HEK293 (cell line): ENCODE data around the gene RBM20.

ENCODE experiments used
- CTCF ChIA-PET: fragments of 350-600 bp; formaldehyde crosslinking; extraction: SDS; loops from one replicate; lab custom pipeline; 2021; ENCODE audit warnings: antibody characterized with exemption; lab: Yijun Ruan, JAX
- POLR2A ChIA-PET: fragments of 300-600 bp; formaldehyde crosslinking; extraction: SDS; loops from one replicate; lab custom pipeline; 2020; ENCODE audit warnings: antibody characterized with exemption, inconsistent platforms; lab: Yijun Ruan, JAX
- H3K27ac ChIP-seq: fragments of 200-500 bp; sonication (Bioruptor generic); 2 replicates; pipeline ENCODE4 v1.5.1; 2014; ENCODE audit warnings: low read depth, low read length, control low read depth, inconsistent platforms; ENCODE audit errors: extremely low read depth
- H3K36me3 ChIP-seq, 2 experiments: fragments of 200-500 bp in 1 of 2; sonication (Bioruptor generic) in 1 of 2; 1 replicate in 1 of 2; 2 replicates in 1 of 2; pipeline ENCODE4 v1.5.1; 2014 to 2017; ENCODE audit warnings: inconsistent platforms in 2 of 2, low read length in 2 of 2; ENCODE audit not compliant: control insufficient read depth in 2 of 2, insufficient read depth in 1 of 2
- H3K4me1 ChIP-seq: fragments of 200-500 bp; sonication (Bioruptor generic); 2 replicates; pipeline ENCODE4 v1.5.1; 2014; ENCODE audit warnings: mild to moderate bottlenecking, low read length, inconsistent platforms; ENCODE audit not compliant: control insufficient read depth, insufficient read depth
- H3K4me3 ChIP-seq: 2 replicates; pipeline ENCODE4 v1.5.1; 2011; ENCODE audit warnings: low read depth, mild to moderate bottlenecking, control low read depth, low read length, moderate library complexity
- H3K9me3 ChIP-seq: fragments of 200-500 bp; sonication (Bioruptor generic); 2 replicates; pipeline ENCODE4 v1.5.1; 2014; ENCODE audit warnings: low read depth, low read length, inconsistent platforms; ENCODE audit not compliant: control insufficient read depth, insufficient read depth
- BCL6B ChIP-seq: fragments of 450-650 bp; formaldehyde crosslinking; IDR thresholded peaks from 2 replicates; pipeline ENCODE4 v1.5.1; 2017; ENCODE audit warnings: missing biosample characterization, missing genetic modification characterization
- CTCF ChIP-seq: fragments of 450-650 bp; formaldehyde crosslinking; IDR thresholded peaks from 2 replicates; pipeline ENCODE4 v1.5.1; 2016; ENCODE audit warnings: missing biosample characterization, missing genetic modification characterization
- FEZF1 ChIP-seq: fragments of 450-650 bp; formaldehyde crosslinking; IDR thresholded peaks from 2 replicates; pipeline ENCODE4 v1.5.1; 2016; ENCODE audit warnings: missing biosample characterization, missing genetic modification characterization
- KLF16 ChIP-seq: fragments of 450-650 bp; formaldehyde crosslinking; IDR thresholded peaks from 2 replicates; pipeline ENCODE4 v1.5.1; 2017; ENCODE audit warnings: missing biosample characterization, missing genetic modification characterization
- KLF17 ChIP-seq: fragments of 450-650 bp; formaldehyde crosslinking; IDR thresholded peaks from 2 replicates; pipeline ENCODE4 v1.5.1; 2016; ENCODE audit warnings: missing biosample characterization, missing genetic modification characterization
- KLF8 ChIP-seq: fragments of 450-650 bp; formaldehyde crosslinking; IDR thresholded peaks from 2 replicates; pipeline ENCODE4 v1.5.1; 2016; ENCODE audit warnings: missing biosample characterization, missing genetic modification characterization
- RBAK ChIP-seq: fragments of 450-650 bp; formaldehyde crosslinking; IDR thresholded peaks from 2 replicates; pipeline ENCODE4 v1.5.1; 2016; ENCODE audit warnings: missing biosample characterization, missing genetic modification characterization
- SCRT2 ChIP-seq: fragments of 450-650 bp; formaldehyde crosslinking; IDR thresholded peaks from 2 replicates; pipeline ENCODE4 v1.5.1; 2016; ENCODE audit warnings: missing biosample characterization, missing genetic modification characterization
- SP3 ChIP-seq: fragments of 450-650 bp; formaldehyde crosslinking; IDR thresholded peaks from 2 replicates; pipeline ENCODE4 v1.5.1; 2016; ENCODE audit warnings: missing biosample characterization, missing genetic modification characterization
- ZNF132 ChIP-seq: fragments of 450-650 bp; formaldehyde crosslinking; IDR thresholded peaks from 2 replicates; pipeline ENCODE4 v1.5.1; 2017; ENCODE audit warnings: missing biosample characterization, missing genetic modification characterization, borderline replicate concordance
- ZNF138 ChIP-seq: fragments of 450-650 bp; formaldehyde crosslinking; IDR thresholded peaks from 2 replicates; pipeline ENCODE4 v1.5.1; 2016; ENCODE audit warnings: missing biosample characterization, missing genetic modification characterization, borderline replicate concordance
- ZNF148 ChIP-seq: fragments of 450-650 bp; formaldehyde crosslinking; IDR thresholded peaks from 2 replicates; pipeline ENCODE4 v1.5.0; 2017; ENCODE audit warnings: missing biosample characterization, missing genetic modification characterization, borderline replicate concordance
- ZNF223 ChIP-seq: fragments of 450-650 bp; formaldehyde crosslinking; IDR thresholded peaks from 2 replicates; pipeline ENCODE4 v1.5.1; 2016; ENCODE audit warnings: missing biosample characterization, missing genetic modification characterization
- ZNF239 ChIP-seq: fragments of 450-650 bp; formaldehyde crosslinking; IDR thresholded peaks from 2 replicates; pipeline ENCODE4 v1.5.1; 2016; ENCODE audit warnings: missing biosample characterization, missing genetic modification characterization
- ZNF324 ChIP-seq: fragments of 450-650 bp; formaldehyde crosslinking; IDR thresholded peaks from 2 replicates; pipeline ENCODE4 v1.5.1; 2016; ENCODE audit warnings: missing biosample characterization, missing genetic modification characterization
- ZNF362 ChIP-seq: fragments of 450-650 bp; formaldehyde crosslinking; IDR thresholded peaks from 2 replicates; pipeline ENCODE4 v1.5.1; 2016; ENCODE audit warnings: missing biosample characterization, missing genetic modification characterization
- ZNF366 ChIP-seq: fragments of 450-650 bp; formaldehyde crosslinking; conservative IDR thresholded peaks from 2 replicates; pipeline ENCODE4 v1.5.1; 2016; ENCODE audit warnings: missing biosample characterization, missing genetic modification characterization
- ZNF449 ChIP-seq: fragments of 450-650 bp; formaldehyde crosslinking; IDR thresholded peaks from 2 replicates; pipeline ENCODE4 v1.5.1; 2017; ENCODE audit warnings: missing biosample characterization, mild to moderate bottlenecking, missing genetic modification characterization, moderate library complexity
- ZNF513 ChIP-seq: fragments of 450-650 bp; IDR thresholded peaks from 2 replicates; pipeline ENCODE4 v1.5.1; 2018; ENCODE audit warnings: missing biosample characterization, missing genetic modification characterization
- ZNF529 ChIP-seq: fragments of 450-650 bp; formaldehyde crosslinking; IDR thresholded peaks from 2 replicates; pipeline ENCODE4 v1.5.1; 2017; ENCODE audit warnings: missing genetic modification characterization, missing biosample characterization; ENCODE audit not compliant: insufficient replicate concordance
- ZNF530 ChIP-seq: fragments of 450-650 bp; formaldehyde crosslinking; IDR thresholded peaks from 2 replicates; pipeline ENCODE4 v1.5.1; 2016; ENCODE audit warnings: low read depth, missing biosample characterization, missing genetic modification characterization
- ZNF555 ChIP-seq: fragments of 450-650 bp; formaldehyde crosslinking; conservative IDR thresholded peaks from 2 replicates; pipeline ENCODE4 v1.5.1; 2017; ENCODE audit warnings: missing biosample characterization, mild to moderate bottlenecking, missing genetic modification characterization, inconsistent platforms
- ZNF639 ChIP-seq: fragments of 450-650 bp; formaldehyde crosslinking; IDR thresholded peaks from 2 replicates; pipeline ENCODE4 v1.5.1; 2016; ENCODE audit warnings: missing biosample characterization, missing genetic modification characterization
- ZNF707 ChIP-seq: fragments of 450-650 bp; formaldehyde crosslinking; IDR thresholded peaks from 2 replicates; pipeline ENCODE4 v1.5.1; 2016; ENCODE audit warnings: missing biosample characterization, missing genetic modification characterization
- ZNF777 ChIP-seq: fragments of 450-650 bp; formaldehyde crosslinking; IDR thresholded peaks from 2 replicates; pipeline ENCODE4 v1.5.1; 2017; ENCODE audit warnings: missing biosample characterization, missing genetic modification characterization, borderline replicate concordance

RBM20 gene

GRCh38 chr10:110610308-110610774 is 33.8 kb upstream of the RBM20 start:
- Histone ChIP-seq H3K4me1 (peaks cover 18% of the 10 kb centered on the region), H3K4me3 (no peak overlapping the region), H3K9me3 (no peaks in the 10 kb centered on the region), H3K27ac (no peak overlapping the region), H3K36me3 (peaks cover 8 to 14% of the 10 kb centered on the region in 2 experiments)
- CTCF ChIA-PET, result interaction anchor here (0.6 to 3.0 kb wide), 42 partner anchors 9 to 961 kb away, joined by 3 to 43 read pairs (median 4); partner anchors contain the start of gene SMNDC1
- POLR2A ChIA-PET, result interaction anchor here (1.1 kb wide), 1 partner anchor 71 kb away, joined by 3 read pairs; no protein-coding TSS in a partner anchor
- TF ChIP-seq ZNF530 (tag by site-specific recombination), result no peak
- TF ChIP-seq ZNF777 (tag by site-specific recombination), result no peak
- peak; percentile 94 for TF ChIP-seq SCRT2 (tag by site-specific recombination)
- TF ChIP-seq KLF8 (tag by site-specific recombination), result peak; percentile 21; the same call in 1 of the 2 replicates
- no peak for TF ChIP-seq BCL6B (tag by site-specific recombination)
- no peak for TF ChIP-seq ZNF239 (tag by site-specific recombination)
- no peak for TF ChIP-seq RBAK
- TF ChIP-seq ZNF132 (tag by site-specific recombination), result no peak
- peak; percentile 37; the same call in 1 of the 2 replicates for TF ChIP-seq ZNF366 (tag by site-specific recombination)
- no peak for TF ChIP-seq ZNF639
- TF ChIP-seq ZNF707 (tag by site-specific recombination), result no peak
- no peak for TF ChIP-seq KLF17
- TF ChIP-seq ZNF449 (tag by site-specific recombination), result 0 out of 2 replicates have a peak, but pooled peaks have one; percentile 4
- peak; percentile 92 for TF ChIP-seq ZNF362
- no peak for TF ChIP-seq ZNF148 (tag by site-specific recombination)
- TF ChIP-seq ZNF529 (tag by site-specific recombination), result no peak
- no peak for TF ChIP-seq ZNF555 (tag by site-specific recombination)
- TF ChIP-seq KLF16 (tag by site-specific recombination), result no peak
- no peak for TF ChIP-seq FEZF1 (tag by site-specific recombination)
- TF ChIP-seq ZNF324 (tag by site-specific recombination), result peak; percentile 12; the same call in 1 of the 2 replicates
- TF ChIP-seq CTCF, result peak; percentile 74
- TF ChIP-seq ZNF138 (tag by site-specific recombination), result no peak
- TF ChIP-seq ZNF223 (tag by site-specific recombination), result no peak
- TF ChIP-seq ZNF513 (tag by site-specific recombination), result peak; percentile 62; the same call in 1 of the 2 replicates
- TF ChIP-seq SP3 (tag by site-specific recombination), result 0 out of 2 replicates have a peak, but pooled peaks have one; percentile 18
